H1 (cell line): ENCODE data around the gene AP3B2. TPM values are rescaled to one million over a fixed set of nuclear protein-coding genes. Genes with fewer than 3 reads are reported as not detected.
A peak's percentile ranks its signal among the peaks of the same experiment; 100 is the strongest.

ENCODE experiments used
- CTCF ChIA-PET: fragments of 300-600 bp; sonication (Branson Sonifier 250); formaldehyde crosslinking; loops from one replicate; lab custom pipeline; 2021; ENCODE audit not compliant: partially characterized antibody; lab: Charles Lee
- POLR2A ChIA-PET: fragments of 300-600 bp; sonication (Branson Sonifier 250); formaldehyde crosslinking; loops from one replicate; lab custom pipeline; 2021; ENCODE audit warnings: inconsistent platforms; ENCODE audit not compliant: partially characterized antibody; lab: Charles Lee
- DNase-seq, 2 experiments: peaks; one replicate each; pipeline versions ENCODE4 v3.0.0 to v3.0.0-alpha.2; 2010 to 2022; ENCODE audit warnings: low spot score in 2 of 2, low read depth in 1 of 2, mixed read lengths in 1 of 2
- FAIRE-seq: peaks from 2 replicates; lab custom pipeline; 2011; peaks lifted over from hg19 to GRCh38; lab: Jason Lieb, UNC
- H2AFZ ChIP-seq: 2 replicates; pipeline ENCODE4 v1.8.1; 2012; ENCODE audit warnings: low read length, inconsistent platforms
- H2AK5ac ChIP-seq: 2 replicates; pipeline ENCODE4 v1.6.1; 2013; ENCODE audit warnings: low read depth, low read length
- H2BK120ac ChIP-seq: replicated peaks from 2 replicates; pipeline ENCODE3; 2013; ENCODE audit warnings: low read depth, low read length, inconsistent platforms
- H2BK12ac ChIP-seq: 2 replicates; pipeline ENCODE4 v1.6.1; 2013; ENCODE audit warnings: low read depth, low read length
- H2BK15ac ChIP-seq: 2 replicates; pipeline ENCODE4 v1.6.1; 2013; ENCODE audit warnings: low read length
- H2BK20ac ChIP-seq: 2 replicates; pipeline ENCODE4 v1.6.1; 2013; ENCODE audit warnings: low read length
- H2BK5ac ChIP-seq: 2 replicates; pipeline ENCODE4 v1.6.1; 2013; ENCODE audit warnings: low read depth, low read length
- H3K14ac ChIP-seq: 2 replicates; pipeline ENCODE4 v1.6.1; 2013; ENCODE audit warnings: inconsistent platforms; ENCODE audit not compliant: insufficient read length
- H3K18ac ChIP-seq: 2 replicates; pipeline ENCODE4 v1.6.1; 2013; ENCODE audit warnings: low read length; ENCODE audit errors: extremely low read depth
- H3K23ac ChIP-seq: 2 replicates; pipeline ENCODE4 v1.6.1; 2013; ENCODE audit warnings: inconsistent platforms; ENCODE audit not compliant: insufficient read length
- H3K23me2 ChIP-seq: 2 replicates; pipeline ENCODE4 v1.6.1; 2013; ENCODE audit warnings: low read depth, low read length
- H3K27ac ChIP-seq: 2 replicates; pipeline ENCODE4 v1.6.1; 2011; ENCODE audit warnings: low read depth, low read length, inconsistent platforms
- H3K27me3 ChIP-seq, 4 experiments: replicated peaks in 1 of 4; 1 replicate in 1 of 4; 2 replicates in 3 of 4; pipeline versions ENCODE4 v1.6.1 to v1.8.1; 2011 to 2013; ENCODE audit warnings: low read length in 3 of 4, mild to moderate bottlenecking in 3 of 4, inconsistent platforms in 2 of 4, mixed read lengths in 2 of 4, moderate library complexity in 1 of 4; ENCODE audit not compliant: control insufficient read depth in 3 of 4, insufficient read depth in 3 of 4; ENCODE audit errors: extremely low read depth in 1 of 4
- H3K36me3 ChIP-seq, 4 experiments: 2 replicates each; pipeline versions ENCODE4 v1.6.1 to v1.8.1; 2011 to 2013; ENCODE audit warnings: mild to moderate bottlenecking in 4 of 4, low read length in 3 of 4, moderate library complexity in 2 of 4, control low read depth in 1 of 4, inconsistent platforms in 1 of 4; ENCODE audit not compliant: insufficient read depth in 4 of 4, control insufficient read depth in 2 of 4
- H3K4ac ChIP-seq: replicated peaks from 2 replicates; pipeline ENCODE3; 2013; ENCODE audit warnings: low read length, low read depth, mixed read lengths, inconsistent platforms; ENCODE audit not compliant: insufficient read length
- H3K4me1 ChIP-seq, 4 experiments: replicated peaks in 1 of 4; 1 replicate in 1 of 4; 2 replicates in 3 of 4; pipeline versions ENCODE4 v1.6.1 to v1.8.1; 2011 to 2013; ENCODE audit warnings: low read length in 3 of 4, inconsistent platforms in 2 of 4, mixed read lengths in 1 of 4; ENCODE audit not compliant: insufficient read depth in 4 of 4, control insufficient read depth in 3 of 4
- H3K4me2 ChIP-seq, 2 experiments: 2 replicates each; pipeline versions ENCODE4 v1.6.1 to v1.8.1; 2011 to 2013; ENCODE audit warnings: low read depth in 2 of 2, low read length in 2 of 2, control low read depth in 1 of 2, inconsistent platforms in 1 of 2, mild to moderate bottlenecking in 1 of 2; ENCODE audit not compliant: insufficient read depth in 1 of 2
- H3K4me3 ChIP-seq, 4 experiments: fragments of 200-600, 300-600 bp in 1 of 4; sonication (generic), shearing (Covaris generic), sonication (Bioruptor Twin) in 1 of 4; 2 replicates each; pipeline versions ENCODE4 v1.5.1 to v1.8.1; 2011 to 2016; ENCODE audit warnings: low read length in 4 of 4, low read depth in 3 of 4, control low read depth in 2 of 4, inconsistent platforms in 2 of 4, mild to moderate bottlenecking in 2 of 4, mixed read lengths in 1 of 4, moderate library complexity in 1 of 4; ENCODE audit not compliant: insufficient read depth in 2 of 4; ENCODE audit errors: extremely low read depth in 1 of 4
- H3K56ac ChIP-seq: replicated peaks from 2 replicates; pipeline ENCODE3; 2013; ENCODE audit warnings: low read depth, mild to moderate bottlenecking, mixed read lengths, low read length, inconsistent platforms; ENCODE audit not compliant: insufficient read length
- H3K79me1 ChIP-seq: 2 replicates; pipeline ENCODE4 v1.6.1; 2013; ENCODE audit warnings: low read depth, low read length, control low read depth
- H3K79me2 ChIP-seq, 2 experiments: 2 replicates each; pipeline versions ENCODE4 v1.6.1 to v1.8.1; 2012 to 2013; ENCODE audit warnings: low read length in 2 of 2, mild to moderate bottlenecking in 2 of 2, inconsistent platforms in 1 of 2; ENCODE audit not compliant: insufficient read depth in 2 of 2, control insufficient read depth in 1 of 2
- H3K9ac ChIP-seq, 4 experiments: replicated peaks in 1 of 4; 1 replicate in 1 of 4; 2 replicates in 3 of 4; pipeline versions ENCODE4 v1.6.1 to v1.8.1; 2011 to 2013; ENCODE audit warnings: low read depth in 3 of 4, low read length in 3 of 4, control low read depth in 2 of 4, mild to moderate bottlenecking in 2 of 4, moderate library complexity in 2 of 4, inconsistent platforms in 1 of 4; ENCODE audit errors: extremely low read depth in 1 of 4
- H3K9me3 ChIP-seq, 2 experiments: 2 replicates each; pipeline versions ENCODE4 v1.6.1 to v1.8.1; 2012 to 2013; ENCODE audit warnings: mild to moderate bottlenecking in 2 of 2, moderate library complexity in 2 of 2, control low read depth in 1 of 2, inconsistent platforms in 1 of 2, low read depth in 1 of 2, low read length in 1 of 2, mixed read lengths in 1 of 2; ENCODE audit not compliant: insufficient read depth in 2 of 2
- H4K20me1 ChIP-seq, 2 experiments: replicated peaks in 1 of 2; 2 replicates each; pipeline versions ENCODE3 to v1.8.1; 2011 to 2013; ENCODE audit warnings: inconsistent platforms in 2 of 2, low read length in 2 of 2, mild to moderate bottlenecking in 1 of 2; ENCODE audit not compliant: insufficient read depth in 2 of 2, control insufficient read depth in 1 of 2
- H4K5ac ChIP-seq: 2 replicates; pipeline ENCODE4 v1.6.1; 2013; ENCODE audit warnings: low read length, low read depth, mixed read lengths, inconsistent platforms; ENCODE audit not compliant: insufficient read length
- H4K8ac ChIP-seq: 2 replicates; pipeline ENCODE4 v1.8.0; 2013; ENCODE audit warnings: mild to moderate bottlenecking, moderate library complexity, low read length, inconsistent platforms; ENCODE audit not compliant: insufficient read depth; ENCODE audit errors: extremely low read depth
- H4K91ac ChIP-seq: replicated peaks from 2 replicates; pipeline ENCODE3; 2013; ENCODE audit warnings: low read length, mixed read lengths, inconsistent platforms; ENCODE audit not compliant: insufficient read length
- CEBPB ChIP-seq: IDR thresholded peaks from 2 replicates; pipeline ENCODE4 v1.6.1; 2012; ENCODE audit warnings: low read depth, low read length
- HDAC6 ChIP-seq: IDR thresholded peaks from one replicate; pipeline ENCODE4 v1.7.1; 2012; ENCODE audit warnings: low read depth, mild to moderate bottlenecking, inconsistent platforms, low read length, moderate library complexity
- SIN3A ChIP-seq, 2 experiments: IDR thresholded peaks in 1 of 2; conservative IDR thresholded peaks in 1 of 2; 2 replicates each; pipeline ENCODE4 v1.6.1; 2011 to 2012; ENCODE audit warnings: low read length in 2 of 2, improper control_type of control experiment in 1 of 2, low read depth in 1 of 2, mild to moderate bottlenecking in 1 of 2
- SRF ChIP-seq: IDR thresholded peaks from 2 replicates; pipeline ENCODE4 v1.6.1; 2011; ENCODE audit warnings: mild to moderate bottlenecking, low read depth, low read length, moderate library complexity
- SUZ12 ChIP-seq: fragments of 200-600 bp; sonication (generic); IDR thresholded peaks from 2 replicates; pipeline ENCODE4 v1.6.1; 2012; ENCODE audit warnings: mild to moderate bottlenecking, inconsistent platforms, low read length, moderate library complexity, mixed read lengths
- TAF1 ChIP-seq: IDR thresholded peaks from 2 replicates; pipeline ENCODE4 v1.6.1; 2011; ENCODE audit warnings: mild to moderate bottlenecking, low read depth, low read length
- ZNF274 ChIP-seq: IDR thresholded peaks from 2 replicates; pipeline ENCODE4 v1.7.0; 2012; ENCODE audit warnings: low read length, borderline replicate concordance; ENCODE audit errors: extremely low read depth
- WGBS, 2 experiments: shearing (Covaris generic) in 1 of 2; methylation state at CpG; one replicate each; pipeline versions ENCODE4 v1.1.6 to v1.1.7; 2013 to 2015; ENCODE audit warnings: low lambda C conversion rate in 2 of 2, mixed read lengths in 2 of 2, inconsistent platforms in 1 of 2, low coverage in 1 of 2, missing lambda C conversion rate in 1 of 2; ENCODE audit not compliant: insufficient replicate concordance in 2 of 2, insufficient coverage in 1 of 2, insufficient read length in 1 of 2; ENCODE audit errors: extremely low coverage in 1 of 2, missing lambda C conversion rate in 1 of 2; 5-methylcytosine and 5-hydroxymethylcytosine counted together
- polyA plus RNA-seq, 7 experiments: library from polyadenylated mRNA; depleted of rRNA in 3 of 7; stranded (reverse) in 5 of 7; unstranded in 2 of 7; fragments of >200 nt in 5 of 7; fragments of 200-250 nt in 2 of 7; gene quantifications; 1 replicate in 5 of 7; 2 replicates in 1 of 7; 4 replicates in 1 of 7; pipeline versions ENCODE4 v1.2.1 to v1.2.3, GENCODE V29; 2011 to 2013; ENCODE audit warnings: missing spikeins in 2 of 7, mixed read lengths in 2 of 7
- total RNA-seq: library from RNA; stranded (reverse); fragmentation: NEBNext Ultra II Directional; extraction: Animal tissue kit (Norgen Biotek cat#: 25700); gene quantifications from 2 replicates; pipeline ENCODE4 v1.2.1, GENCODE V29; 2021
- TF ChIP-seq, protein P1 (sequence below), 3 experiments: IDR thresholded peaks; 1 replicate in 2 of 3; 2 replicates in 1 of 3; pipeline versions ENCODE4 v1.5.1 to v1.6.1; 2011; ENCODE audit warnings: low read length in 3 of 3, mild to moderate bottlenecking in 3 of 3, inconsistent platforms in 2 of 3, low read depth in 1 of 3, moderate library complexity in 1 of 3; ENCODE audit not compliant: insufficient read depth in 1 of 3; ENCODE audit errors: control extremely low read depth in 1 of 3
- TF ChIP-seq, protein P2 (sequence below): IDR thresholded peaks from 2 replicates; pipeline ENCODE4 v1.6.1; 2012; ENCODE audit warnings: low read length, inconsistent platforms

The AP3B2 gene
- total and polyA plus RNA-seq, 2 of the 8 experiments (the other 6 are each of a cell fraction or from before 2014, with no cell fraction given) = 21.8 to 25.7 TPM

DNA sequence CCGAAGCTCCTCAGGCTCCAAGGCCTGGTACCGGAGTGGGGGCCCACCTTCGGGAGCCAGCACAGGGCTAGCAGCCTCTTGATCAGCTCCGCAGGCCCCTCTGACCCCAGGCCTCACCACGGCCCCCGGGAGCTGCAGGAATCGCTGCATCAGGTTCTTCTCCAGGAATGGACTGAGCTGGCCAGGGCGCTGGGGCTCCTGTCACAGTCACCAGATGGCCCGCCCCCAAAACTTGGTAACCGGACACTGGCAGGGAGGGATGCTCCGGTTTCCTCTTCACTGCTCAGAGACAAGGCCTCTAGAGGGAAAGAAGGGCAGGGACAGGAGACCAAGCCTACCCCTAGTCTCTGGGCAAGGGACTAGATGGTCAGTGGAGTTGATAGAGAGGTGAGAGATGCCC, 9.9 kb downstream of the AP3B2 start:
- POLR2A ChIA-PET = interaction anchor here (0.8 to 1.4 kb wide), 5 partner anchors 9 to 163 kb away, joined by 3 to 6 read pairs (median 4); partner anchors contain the start of gene RPS17
- Histone ChIP-seq H2AFZ (0 out of 2 replicates have a peak overlapping the region, but pooled peaks have one; percentile 24), H3K4me1 (peaks cover 0 to 4% (median 0%) of the 10 kb centered on the region in 4 experiments; a peak in 3 of 7 replicates), H3K4me2 (peak overlapping the region; percentile 22 to 24; a peak in 1 of 4 replicates), H2BK20ac (no peak overlapping the region), H3K4ac (no peak overlapping the region), H2BK120ac (no peak overlapping the region), H2BK15ac (peak overlapping the region; percentile 81; the same call in 1 of the 2 replicates), H3K79me2 (no peaks in the 10 kb centered on the region), H4K5ac (no peak overlapping the region), H3K18ac (no peak overlapping the region), H4K20me1 (peaks cover 0 to 6% of the 10 kb centered on the region in 2 experiments), H2BK12ac (no peak overlapping the region), H3K4me3 (no peak overlapping the region), H3K56ac (no peak overlapping the region), H3K9me3 (no peaks in the 10 kb centered on the region), H3K23ac (no peak overlapping the region), H3K27ac (no peak overlapping the region), H4K8ac (no peak overlapping the region), H3K23me2 (peaks cover 5% of the 10 kb centered on the region; the same call in 1 of the 2 replicates), H3K27me3 (no peaks in the 10 kb centered on the region), H3K36me3 (no peaks in the 10 kb centered on the region; a peak in 1 of 8 replicates), H3K9ac (no peak overlapping the region), H2AK5ac (no peak overlapping the region), H2BK5ac (no peak overlapping the region; the same call in 1 of the 2 replicates), H3K14ac (no peak overlapping the region), H4K91ac (no peak overlapping the region), H3K79me1 (no peaks in the 10 kb centered on the region)
- no peak for FAIRE-seq
- 81% methylated on average over 11 of the region's 11 CpGs; no CpG with 5 or more reads in 1 of the 2 experiments for whole genome bisulfite sequencing, 2 experiments
- CTCF ChIA-PET = interaction anchor here (0.8 kb wide), 1 partner anchor 9 kb away, joined by 3 read pairs; no protein-coding TSS in a partner anchor
- DNase-seq = peak in 1 of 2 experiments; percentile 60
- no peak for TF ChIP-seq SRF
- no peak for TF ChIP-seq SIN3A (conservative IDR thresholded peaks at IDR 0.05 in 1 of 2, IDR thresholded peaks at IDR 0.05 in 1 of 2; ENCODE audit: low read depth in 1 of 2, low read length in 2 of 2)
- no peak for TF ChIP-seq SUZ12
- TF ChIP-seq, protein P1, sequence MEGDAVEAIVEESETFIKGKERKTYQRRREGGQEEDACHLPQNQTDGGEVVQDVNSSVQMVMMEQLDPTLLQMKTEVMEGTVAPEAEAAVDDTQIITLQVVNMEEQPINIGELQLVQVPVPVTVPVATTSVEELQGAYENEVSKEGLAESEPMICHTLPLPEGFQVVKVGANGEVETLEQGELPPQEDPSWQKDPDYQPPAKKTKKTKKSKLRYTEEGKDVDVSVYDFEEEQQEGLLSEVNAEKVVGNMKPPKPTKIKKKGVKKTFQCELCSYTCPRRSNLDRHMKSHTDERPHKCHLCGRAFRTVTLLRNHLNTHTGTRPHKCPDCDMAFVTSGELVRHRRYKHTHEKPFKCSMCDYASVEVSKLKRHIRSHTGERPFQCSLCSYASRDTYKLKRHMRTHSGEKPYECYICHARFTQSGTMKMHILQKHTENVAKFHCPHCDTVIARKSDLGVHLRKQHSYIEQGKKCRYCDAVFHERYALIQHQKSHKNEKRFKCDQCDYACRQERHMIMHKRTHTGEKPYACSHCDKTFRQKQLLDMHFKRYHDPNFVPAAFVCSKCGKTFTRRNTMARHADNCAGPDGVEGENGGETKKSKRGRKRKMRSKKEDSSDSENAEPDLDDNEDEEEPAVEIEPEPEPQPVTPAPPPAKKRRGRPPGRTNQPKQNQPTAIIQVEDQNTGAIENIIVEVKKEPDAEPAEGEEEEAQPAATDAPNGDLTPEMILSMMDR (IDR thresholded peaks at IDR 0.05; ENCODE audit: control extremely low read depth in 1 of 3, insufficient read depth in 1 of 3, low read depth in 1 of 3, low read length in 3 of 3) = no peak
- TF ChIP-seq, protein P2, sequence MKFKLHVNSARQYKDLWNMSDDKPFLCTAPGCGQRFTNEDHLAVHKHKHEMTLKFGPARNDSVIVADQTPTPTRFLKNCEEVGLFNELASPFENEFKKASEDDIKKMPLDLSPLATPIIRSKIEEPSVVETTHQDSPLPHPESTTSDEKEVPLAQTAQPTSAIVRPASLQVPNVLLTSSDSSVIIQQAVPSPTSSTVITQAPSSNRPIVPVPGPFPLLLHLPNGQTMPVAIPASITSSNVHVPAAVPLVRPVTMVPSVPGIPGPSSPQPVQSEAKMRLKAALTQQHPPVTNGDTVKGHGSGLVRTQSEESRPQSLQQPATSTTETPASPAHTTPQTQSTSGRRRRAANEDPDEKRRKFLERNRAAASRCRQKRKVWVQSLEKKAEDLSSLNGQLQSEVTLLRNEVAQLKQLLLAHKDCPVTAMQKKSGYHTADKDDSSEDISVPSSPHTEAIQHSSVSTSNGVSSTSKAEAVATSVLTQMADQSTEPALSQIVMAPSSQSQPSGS = no peak
- no peak for TF ChIP-seq ZNF274
- peak; percentile 40; the same call in 1 of the 2 replicates for TF ChIP-seq TAF1
- TF ChIP-seq HDAC6 = no peak
- TF ChIP-seq CEBPB = no peak
